Posterior vena cava (tissue), 2 donors: Measurements from ENCODE around the gene CASQ1. TPM values are rescaled to one million over a fixed set of nuclear protein-coding genes. Genes with fewer than 3 reads are reported as not detected.

ENCODE experiments used
- DNase-seq: peaks from one replicate; pipeline ENCODE4 v3.0.0-alpha.2; 2020; ENCODE audit warnings: low spot score
- intact Hi-C, 2 donors: fragments of 100-400 bp; cut with DNase I; formaldehyde crosslinking; loops; one replicate each; pipeline versions ENCODE4 v1.14.1 to v1.14.2; 2022 to 2023
- long read RNA-seq, 2 donors: library from polyadenylated mRNA; unstranded; transcript quantifications; one replicate each; pipeline ENCODE4 v2.0.0, GENCODE V29; 2020 to 2021
- total RNA-seq, 2 donors: library from RNA; stranded (reverse); fragmentation: NEBNext Ultra II Directional; extraction: Animal tissue kit (Norgen Biotek cat#: 25700); gene quantifications; one replicate each; pipeline ENCODE4 v1.2.1, GENCODE V29; 2021
- donor health status: DM: yes; HTN: yes; CAD: no.
- donor health status: DM: yes; HTN: yes; CAD: no.

CASQ1 gene
- total RNA-seq = 10 to 100 TPM in 1 of 2 donors, 1 to 10 TPM in 1; 4.5 to 10.4 TPM
- long read RNA-seq, donor 1, partial matches to known transcripts = 2 of 3 reads
- long read RNA-seq, donor 1, other reads (novel, unspliced or antisense) = 0 of 3 reads
- long read RNA-seq, donor 2, transcript CASQ1-201 (11 exons, 1,897 nt) = major isoform, 19 of 22 reads
- long read RNA-seq, donor 2, partial matches to known transcripts = 3 of 22 reads
- long read RNA-seq, donor 2, other reads (novel, unspliced or antisense) = 0 of 22 reads

- peak; percentile 5 for DNase-seq
- intact Hi-C loops = loop anchor here (10.0 kb wide), 2 partner anchors 65 to 85 kb away; no protein-coding TSS in a partner anchor
Observed at GRCh38 chr1:160189649-160190625, at the start of gene CASQ1. Gene CASQ1 (plus strand): TSS chr1:160190575. CDS start chr1:160190752, 177 bp downstream.

DNA sequence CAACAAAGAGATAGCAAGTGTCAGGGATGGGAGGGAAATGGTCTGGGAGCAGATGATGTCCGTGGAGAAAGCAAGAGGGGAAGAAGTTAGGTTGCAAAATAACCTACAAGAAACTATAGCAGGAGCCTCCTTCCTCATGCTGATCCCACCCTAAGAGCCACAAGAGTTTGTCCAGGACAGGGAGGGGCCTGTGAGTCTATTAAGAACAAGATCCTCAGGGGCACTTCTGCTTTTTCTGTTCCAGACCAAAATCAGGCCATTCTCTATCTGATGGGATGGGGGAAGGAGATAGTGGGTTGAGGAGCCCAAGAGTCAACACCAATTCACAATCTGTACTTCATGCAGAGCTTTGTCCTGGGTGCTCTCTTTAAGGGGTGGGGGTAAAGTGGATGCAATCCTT is 46.7 kb upstream of the CASQ1 start:
- intact Hi-C loops = no loop called here
- DNase-seq = no peak

DNA sequence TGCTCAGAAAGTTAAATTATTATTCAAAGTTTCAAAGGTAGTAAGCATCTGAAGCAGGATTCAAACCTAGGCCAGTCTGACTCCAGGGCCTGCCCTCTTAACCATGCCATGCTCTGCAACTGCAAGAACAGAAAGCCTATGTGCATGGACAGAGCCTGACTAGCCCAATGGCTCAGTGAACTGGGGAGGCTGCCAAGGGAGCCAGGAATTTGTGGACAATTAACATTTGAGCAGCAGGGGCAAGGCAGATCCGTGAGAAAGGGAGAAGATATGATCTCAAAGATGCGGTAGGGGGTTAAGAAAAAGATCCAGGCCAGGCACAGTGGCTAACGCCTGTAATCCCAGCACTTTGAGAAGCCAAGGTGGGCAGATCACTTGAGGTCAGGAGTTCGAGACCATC is 45.5 kb upstream of the CASQ1 start:
- DNase-seq = no peak
- intact Hi-C loops = no loop called here

GRCh38 chr1:160146107-160146506 is 44.3 kb upstream of the CASQ1 start:
- intact Hi-C loops = no loop called here
- DNase-seq = no peak

DNA sequence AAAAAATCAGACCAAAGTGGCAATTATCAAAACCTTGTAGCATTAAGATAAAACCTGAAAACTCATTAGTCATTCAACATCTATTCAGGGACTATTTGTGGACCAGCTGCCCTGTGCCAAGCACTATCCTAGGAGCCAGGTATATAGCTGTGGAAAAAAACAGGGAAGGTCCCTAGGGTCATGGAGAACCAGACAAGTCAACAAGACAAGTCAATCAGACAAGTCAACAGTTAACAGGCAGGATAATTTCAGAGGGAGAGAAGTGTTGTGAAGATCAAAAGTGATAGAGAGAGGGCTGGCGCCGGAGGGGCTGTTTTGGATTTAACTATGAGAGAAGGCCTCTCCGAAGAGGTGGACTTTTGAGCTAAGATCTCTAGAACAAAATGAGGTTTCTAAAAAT is 42.3 kb upstream of the CASQ1 start:
- no peak for DNase-seq
- intact Hi-C loops = no loop called here

DNA sequence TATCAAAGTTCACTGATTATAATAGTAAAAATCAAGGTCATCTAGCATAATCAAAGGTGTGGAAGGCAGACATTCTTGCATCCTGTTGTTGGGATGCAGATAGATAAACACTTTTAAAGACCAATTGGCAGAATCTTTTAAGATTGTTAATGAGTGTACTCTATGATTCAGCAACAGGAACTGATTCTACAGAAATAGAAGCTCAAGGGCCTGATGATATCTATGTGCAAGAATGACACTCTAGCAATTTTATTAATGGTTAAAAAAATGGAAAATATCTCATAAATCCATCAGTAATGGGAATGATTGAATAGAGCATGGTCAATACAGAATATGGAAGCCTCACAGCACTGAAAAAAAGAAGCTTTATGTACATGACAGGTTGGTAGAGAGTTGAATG is 41.1 kb upstream of the CASQ1 start:
- no peak for DNase-seq
- intact Hi-C loops = no loop called here

DNA sequence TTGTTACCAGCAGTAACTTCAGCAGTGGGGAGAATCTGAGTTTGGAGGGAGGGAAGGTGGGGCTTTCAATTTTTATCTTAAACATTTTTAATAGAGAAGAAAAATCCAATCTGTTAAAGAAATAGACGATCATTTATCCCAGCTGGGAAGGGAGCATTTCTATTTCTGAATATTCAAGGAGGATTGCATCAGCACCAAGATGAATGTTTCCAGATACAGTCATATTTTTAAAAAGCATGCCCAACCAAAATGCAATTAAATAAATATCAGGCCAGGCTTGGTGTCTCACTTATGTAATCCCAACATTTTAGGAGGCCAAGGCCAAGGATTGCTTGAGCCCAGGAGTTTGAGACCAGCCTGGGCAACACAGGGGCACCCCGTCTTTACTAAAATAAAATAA is 40.7 kb upstream of the CASQ1 start:
- DNase-seq = no peak
- intact Hi-C loops = no loop called here

DNA sequence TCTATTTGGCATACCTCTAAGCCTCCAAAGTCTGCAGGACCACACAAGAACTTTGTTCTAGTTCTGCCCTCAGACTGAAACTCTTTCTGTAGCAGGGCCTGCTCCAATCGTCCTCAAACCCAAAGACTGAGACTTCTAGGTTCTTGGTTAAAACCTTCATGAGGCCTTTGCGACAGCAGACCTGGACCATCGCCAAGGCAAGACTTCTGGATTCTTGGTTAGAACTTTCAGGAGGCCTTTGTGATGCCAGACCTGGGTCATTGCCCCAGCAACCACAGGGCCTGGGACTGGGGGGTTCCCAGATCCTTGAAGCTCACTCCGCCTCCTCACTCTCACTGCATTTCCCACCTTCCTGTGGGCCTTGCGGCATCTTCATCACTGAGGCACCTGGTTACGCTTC is 39.1 kb upstream of the CASQ1 start, which contains the start of gene ATP1A4:
Gene ATP1A4 (plus strand): TSS at position 301 of the 400 bp plus-strand sequence. CDS start 438 bp downstream, outside the sequence.
- intact Hi-C loops = no loop called here
- no peak for DNase-seq

GRCh38 chr1:160154790-160155189 is 35.6 kb upstream of the CASQ1 start:
- intact Hi-C loops = no loop called here
- DNase-seq = no peak

- DNase-seq = no peak
- intact Hi-C loops = no loop called here
Observed at GRCh38 chr1:160156361-160156760, 34.0 kb upstream of the CASQ1 start.

GRCh38 chr1:160157174-160157573 is 33.2 kb upstream of the CASQ1 start:
- no peak for DNase-seq
- intact Hi-C loops = no loop called here

DNA sequence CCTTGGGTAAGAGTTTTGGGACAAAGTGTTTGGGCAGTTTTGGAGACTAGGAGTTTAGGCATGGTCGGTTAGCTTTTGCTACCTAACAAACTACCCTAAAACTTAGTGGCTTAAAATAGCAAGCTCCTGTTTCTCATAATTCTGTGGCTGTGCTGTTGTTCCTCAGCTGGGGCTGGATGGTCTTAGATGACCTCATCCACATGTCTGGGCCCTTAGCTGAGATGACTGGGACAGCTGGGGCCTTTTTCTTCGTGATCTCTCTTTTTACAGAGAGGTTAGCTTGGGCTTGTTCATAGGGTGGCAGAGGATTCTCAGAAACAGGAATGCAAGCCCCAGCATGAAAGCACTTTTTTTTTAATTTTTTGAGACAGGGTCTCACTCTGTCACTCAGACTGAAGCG is 32.3 kb upstream of the CASQ1 start:
- intact Hi-C loops = no loop called here
- no peak for DNase-seq

- intact Hi-C loops = no loop called here
- no peak for DNase-seq
Observed at GRCh38 chr1:160158534-160158933, 31.8 kb upstream of the CASQ1 start.

DNA sequence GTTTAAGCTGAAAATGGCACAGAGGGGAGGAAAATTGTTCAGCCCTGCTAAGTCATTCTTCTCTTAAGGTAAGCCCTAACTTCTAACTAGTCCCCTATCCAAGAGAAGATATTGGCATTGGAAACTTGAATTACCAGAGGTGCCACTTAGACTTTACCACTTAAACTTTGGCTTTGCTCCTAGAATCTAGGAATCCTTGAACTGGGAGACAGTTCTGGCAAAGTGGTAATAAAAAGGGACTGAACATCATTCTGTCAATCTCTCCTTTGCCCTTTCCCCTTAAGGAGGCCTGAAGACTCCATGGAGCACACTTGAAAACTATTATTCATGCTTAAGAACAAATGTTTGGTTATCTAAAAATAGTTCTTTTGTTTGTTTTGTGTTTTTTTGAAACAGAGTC is 30.5 kb upstream of the CASQ1 start:
- intact Hi-C loops = no loop called here
- no peak for DNase-seq

- intact Hi-C loops = no loop called here
- no peak for DNase-seq
Observed at GRCh38 chr1:160161965-160162705, 28.2 kb upstream of the CASQ1 start.

DNA sequence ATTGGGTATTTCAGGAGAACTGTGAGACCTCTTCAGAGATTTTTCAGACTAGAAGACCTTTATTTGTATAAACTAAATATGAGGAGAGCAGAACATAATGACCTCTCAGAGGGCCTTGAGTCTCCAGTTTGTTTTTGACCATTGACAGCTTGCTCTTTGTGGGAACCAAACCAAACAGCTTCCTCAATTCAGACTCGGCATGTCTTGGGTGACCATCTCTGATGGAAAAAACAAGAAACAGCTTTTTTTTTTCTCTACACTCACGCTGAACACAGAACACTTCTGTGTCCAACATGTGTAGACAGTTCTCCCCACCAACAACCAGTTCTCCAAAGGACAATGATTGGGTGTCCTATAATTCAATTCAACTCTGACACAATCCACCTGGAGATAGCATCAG is 27.4 kb upstream of the CASQ1 start:
- DNase-seq = no peak
- intact Hi-C loops = no loop called here

GRCh38 chr1:160163615-160164014 is 26.8 kb upstream of the CASQ1 start:
- DNase-seq = no peak
- intact Hi-C loops = no loop called here

DNA sequence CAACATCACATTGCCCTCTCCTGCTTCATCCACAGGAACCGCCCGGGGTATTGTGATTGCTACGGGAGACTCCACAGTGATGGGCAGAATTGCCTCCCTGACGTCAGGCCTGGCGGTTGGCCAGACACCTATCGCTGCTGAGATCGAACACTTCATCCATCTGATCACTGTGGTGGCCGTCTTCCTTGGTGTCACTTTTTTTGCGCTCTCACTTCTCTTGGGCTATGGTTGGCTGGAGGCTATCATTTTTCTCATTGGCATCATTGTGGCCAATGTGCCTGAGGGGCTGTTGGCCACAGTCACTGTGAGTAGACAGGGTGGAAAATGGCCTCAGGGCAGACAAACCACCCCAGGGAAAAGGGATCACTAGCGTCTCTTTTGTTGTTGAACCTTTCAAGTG is 26.3 kb upstream of the CASQ1 start:
- intact Hi-C loops = no loop called here

DNA sequence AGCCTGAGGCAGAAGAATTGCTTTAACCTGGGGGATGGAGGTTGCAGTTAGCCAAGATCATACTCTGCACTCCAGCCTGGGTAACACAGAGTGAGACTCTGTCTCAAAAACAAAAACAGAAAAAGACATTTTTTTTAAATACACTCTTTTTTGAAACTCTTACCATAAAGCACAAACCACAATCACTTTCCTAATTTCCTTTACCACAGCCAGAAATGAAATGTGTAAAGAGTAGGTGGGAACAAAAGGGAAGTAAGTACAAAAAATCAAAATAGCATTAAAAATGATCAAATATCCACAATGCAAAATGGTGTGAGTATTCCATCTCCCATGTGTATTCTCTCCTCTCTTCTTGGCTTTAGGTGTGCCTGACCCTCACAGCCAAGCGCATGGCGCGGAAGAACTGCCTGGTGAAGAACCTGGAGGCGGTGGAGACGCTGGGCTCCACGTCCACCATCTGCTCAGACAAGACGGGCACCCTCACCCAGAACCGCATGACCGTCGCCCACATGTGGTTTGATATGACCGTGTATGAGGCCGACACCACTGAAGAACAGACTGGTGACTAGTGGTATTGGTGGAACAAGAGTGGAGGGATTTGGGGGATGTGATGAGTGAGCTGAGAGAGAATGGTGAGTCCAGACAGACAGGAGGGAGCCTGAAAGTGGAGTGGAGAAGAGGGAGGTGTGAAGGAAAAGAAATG is 24.1 kb upstream of the CASQ1 start:
- DNase-seq = no peak
- intact Hi-C loops = no loop called here

More for the DNA sequence above, 26.3 kb upstream of the CASQ1 start:
- no peak for DNase-seq
